ENCODE data around the gene DMRTC2.

The DMRTC2 gene

DNA sequence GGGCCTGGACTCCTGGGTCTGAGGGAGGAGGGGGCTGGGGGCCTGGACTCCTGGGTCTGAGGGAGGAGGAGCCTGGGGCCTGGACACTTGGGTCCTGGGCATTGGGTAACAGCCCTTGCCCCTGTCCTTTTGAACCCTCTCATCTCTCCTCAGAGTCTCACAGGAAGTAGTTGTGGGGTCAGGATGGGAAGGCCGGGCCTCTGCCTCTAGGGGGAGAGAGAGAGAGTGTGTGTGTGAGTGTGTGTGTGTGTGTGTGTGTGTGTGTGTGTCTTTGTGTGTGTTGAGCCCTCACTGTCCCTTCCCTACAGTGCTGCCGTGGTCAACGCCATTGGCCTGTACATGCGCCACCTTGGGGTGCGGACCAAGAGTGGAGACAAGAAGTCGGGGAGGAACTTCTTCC lies 49.1 kb downstream of the DMRTC2 start:
- DNase-seq, result no peak

- no peak for DNase-seq
Observed at GRCh38 chr19:41894350-41894749, 49.5 kb downstream of the DMRTC2 start.

DNA sequence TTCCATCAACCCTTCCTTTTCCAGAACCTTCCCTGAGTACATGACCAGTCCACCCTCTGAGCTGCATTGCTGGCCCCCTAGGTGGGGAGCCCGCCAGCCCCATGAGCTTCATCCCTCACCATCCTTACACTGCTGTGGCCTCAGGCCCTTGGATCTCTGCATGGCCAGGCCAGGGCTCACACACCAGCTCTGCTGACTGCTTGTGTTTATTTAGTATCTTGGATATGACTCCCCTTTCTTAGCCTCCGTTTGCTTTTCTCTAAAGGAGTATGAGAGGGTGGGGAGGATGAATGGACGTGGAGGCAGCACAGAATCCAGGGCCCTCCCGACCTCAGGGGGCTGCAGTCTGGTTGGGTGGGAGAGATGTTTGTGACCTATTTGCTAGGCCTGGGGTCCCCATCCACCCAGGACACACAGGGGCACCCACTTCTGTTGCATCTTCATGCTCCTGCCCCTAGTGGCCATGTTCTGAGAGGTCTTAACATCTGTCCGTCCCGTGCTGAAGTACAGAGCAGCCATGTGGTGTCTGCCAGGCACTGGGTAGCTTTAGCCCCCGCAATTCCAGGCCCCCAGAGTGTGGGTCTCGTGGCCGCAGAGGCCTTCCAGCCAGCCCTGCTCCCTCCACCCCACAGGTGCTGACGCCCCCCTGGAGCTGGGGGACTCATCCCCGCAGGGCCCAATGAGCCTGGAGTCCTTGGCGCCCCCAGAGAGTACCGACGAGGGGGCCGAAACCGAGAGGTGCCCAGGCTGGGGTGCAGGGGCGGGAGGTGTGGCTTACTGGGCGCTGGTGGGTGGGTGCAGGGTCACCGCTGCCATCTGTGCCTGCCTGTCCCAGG lies 51.1 kb downstream of the DMRTC2 start:
- DNase-seq, result no peak

DNA sequence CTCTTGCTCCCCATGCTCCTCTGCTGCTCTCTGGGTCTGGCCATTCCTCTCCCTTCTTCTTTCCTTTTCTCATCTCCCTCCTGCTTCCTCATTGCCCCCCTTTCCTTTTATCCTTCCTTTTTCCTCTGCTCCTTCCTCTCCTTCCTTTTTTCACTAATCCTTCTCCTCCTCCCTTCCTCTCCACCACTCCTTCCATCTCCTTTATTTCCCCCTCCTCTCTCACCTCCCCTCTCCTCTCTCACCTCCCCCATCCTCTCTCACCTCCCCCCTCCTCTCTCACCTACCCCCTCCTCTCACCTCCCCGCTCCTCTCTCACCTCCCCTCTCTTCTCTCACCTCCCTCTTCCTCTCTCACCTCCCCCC lies 51.7 kb downstream of the DMRTC2 start:
- no peak for DNase-seq

DNA sequence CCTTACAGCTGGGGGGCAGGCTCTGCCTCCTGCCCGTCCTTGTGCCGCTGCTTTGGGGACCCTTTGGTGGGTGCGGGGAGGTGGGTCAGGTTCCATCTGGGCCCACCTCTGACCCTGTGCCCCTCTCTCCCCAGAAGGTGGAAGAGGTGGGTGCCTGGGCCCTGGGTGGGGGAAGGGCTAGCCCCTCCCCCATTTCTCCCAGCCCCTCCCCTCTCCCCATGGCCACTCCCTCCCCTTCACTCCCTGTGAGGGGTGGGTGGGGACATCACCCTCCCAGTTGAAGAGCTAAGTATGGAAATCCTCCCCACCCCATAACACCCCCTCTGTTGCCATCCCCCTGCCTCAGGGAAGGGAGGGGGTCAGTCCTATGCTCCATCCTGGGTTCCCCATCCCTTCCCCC lies 52.3 kb downstream of the DMRTC2 start:
- DNase-seq, result no peak

GRCh38 chr19:41897820-41898219 lies 53.0 kb downstream of the DMRTC2 start:
- no peak for DNase-seq

DNA sequence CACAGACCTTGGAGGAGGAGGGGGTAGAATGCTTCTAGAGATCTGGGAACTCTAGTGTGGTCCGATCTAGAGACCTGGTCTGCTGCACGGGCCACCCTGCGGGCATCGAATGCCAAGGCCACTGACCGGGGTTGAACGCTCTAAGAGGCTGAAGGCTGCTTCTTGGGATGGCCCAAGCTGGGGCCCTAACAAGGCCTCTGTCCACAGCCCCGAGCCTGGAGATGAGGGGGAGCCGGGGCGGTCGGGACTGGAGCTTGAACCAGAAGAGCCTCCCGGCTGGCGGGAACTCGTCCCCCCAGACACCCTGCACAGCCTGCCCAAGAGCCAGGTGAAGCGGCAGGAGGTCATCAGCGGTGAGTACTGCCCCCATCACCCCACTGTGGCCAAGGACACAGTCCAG lies 53.4 kb downstream of the DMRTC2 start:
- no peak for DNase-seq
